ENCODE measurements around the gene CACNA2D3.

Gene CACNA2D3

GRCh38 chr3:55009372-55009771, 887.0 kb downstream of the CACNA2D3 start:
- Histone ChIP-seq H3K79me2 (ENCODE audit: low read length) (no peaks in the 10 kb centered on the region), H3K27me3 (replicated peaks; ENCODE audit: insufficient read depth, low read length) (no peaks in the 10 kb centered on the region), H2AFZ (ENCODE audit: low read length) (no peak overlapping the region), H3K4me1 (ENCODE audit: low read length) (no peaks in the 10 kb centered on the region), H4K20me1 (ENCODE audit: insufficient read depth, low read length) (no peaks in the 10 kb centered on the region), H3K36me3 (replicated peaks; ENCODE audit: insufficient read depth, low read length) (no peaks in the 10 kb centered on the region), H3K9me2 (replicated peaks; ENCODE audit: insufficient read depth, low read length) (no peaks in the 10 kb centered on the region), H3K4me3 (ENCODE audit: low read length) (no peak overlapping the region), H3K9me3 (replicated peaks; ENCODE audit: insufficient read depth, low read length) (no peaks in the 10 kb centered on the region), H3F3A (ENCODE audit: insufficient read depth, low read length) (no peaks in the 10 kb centered on the region), H3K4me2 (ENCODE audit: low read depth, low read length) (no peak overlapping the region), H3K9ac (ENCODE audit: low read length) (no peak overlapping the region), H3K27ac (ENCODE audit: low read length) (no peak overlapping the region)
- no peak for DNase-seq
- TF ChIP-seq CTCF (IDR thresholded peaks at IDR 0.05; ENCODE audit: low read length) (no peak), EZH2 (optimal IDR thresholded peaks at IDR 0.05; ENCODE audit: low read depth, low read length) (no peak), EZH2phosphoT487 (IDR thresholded peaks at IDR 0.05; ENCODE audit: low read length) (no peak)

GRCh38 chr3:55012091-55012490, 889.7 kb downstream of the CACNA2D3 start:
- Histone ChIP-seq H3K9ac (ENCODE audit: low read length) (no peak overlapping the region), H3K4me2 (ENCODE audit: low read depth, low read length) (no peak overlapping the region), H3K79me2 (ENCODE audit: low read length) (no peaks in the 10 kb centered on the region), H3K36me3 (replicated peaks; ENCODE audit: insufficient read depth, low read length) (no peaks in the 10 kb centered on the region), H3K4me1 (ENCODE audit: low read length) (no peaks in the 10 kb centered on the region), H4K20me1 (ENCODE audit: insufficient read depth, low read length) (no peaks in the 10 kb centered on the region), H3K27me3 (replicated peaks; ENCODE audit: insufficient read depth, low read length) (no peaks in the 10 kb centered on the region), H3F3A (ENCODE audit: insufficient read depth, low read length) (no peaks in the 10 kb centered on the region), H3K27ac (ENCODE audit: low read length) (no peak overlapping the region), H3K9me3 (replicated peaks; ENCODE audit: insufficient read depth, low read length) (no peaks in the 10 kb centered on the region), H3K4me3 (ENCODE audit: low read length) (no peak overlapping the region), H3K9me2 (replicated peaks; ENCODE audit: insufficient read depth, low read length) (no peaks in the 10 kb centered on the region), H2AFZ (ENCODE audit: low read length) (no peak overlapping the region)
- TF ChIP-seq EZH2phosphoT487 (IDR thresholded peaks at IDR 0.05; ENCODE audit: low read length) (no peak), EZH2 (optimal IDR thresholded peaks at IDR 0.05; ENCODE audit: low read depth, low read length) (no peak), CTCF (IDR thresholded peaks at IDR 0.05; ENCODE audit: low read length) (no peak)
- no peak for DNase-seq

GRCh38 chr3:55013145-55013925, 891.0 kb downstream of the CACNA2D3 start:
- no peak overlapping the region for H3K4me2 ChIP-seq (ENCODE audit: low read depth, low read length)
- no peak overlapping the region for H3K4me3 ChIP-seq (ENCODE audit: low read length)
- no peak overlapping the region for H3K27ac ChIP-seq (ENCODE audit: low read length)
- no peaks in the 10 kb centered on the region for H3K9me2 ChIP-seq (replicated peaks; ENCODE audit: insufficient read depth, low read length)
- H3K36me3 ChIP-seq (replicated peaks; ENCODE audit: insufficient read depth, low read length): no peaks in the 10 kb centered on the region
- H3F3A ChIP-seq (ENCODE audit: insufficient read depth, low read length): no peaks in the 10 kb centered on the region
- H3K79me2 ChIP-seq (ENCODE audit: low read length): no peaks in the 10 kb centered on the region
- DNase-seq: no peak
- no peaks in the 10 kb centered on the region for H3K27me3 ChIP-seq (replicated peaks; ENCODE audit: insufficient read depth, low read length)
- TF ChIP-seq EZH2 (optimal IDR thresholded peaks at IDR 0.05; ENCODE audit: low read depth, low read length): no peak
- TF ChIP-seq EZH2phosphoT487 (IDR thresholded peaks at IDR 0.05; ENCODE audit: low read length): no peak
- TF ChIP-seq CTCF (IDR thresholded peaks at IDR 0.05; ENCODE audit: low read length): no peak
- H3K9me3 ChIP-seq (replicated peaks; ENCODE audit: insufficient read depth, low read length): no peaks in the 10 kb centered on the region
- no peaks in the 10 kb centered on the region for H3K4me1 ChIP-seq (ENCODE audit: low read length)
- no peak overlapping the region for H3K9ac ChIP-seq (ENCODE audit: low read length)
- H2AFZ ChIP-seq (ENCODE audit: low read length): no peak overlapping the region
- no peaks in the 10 kb centered on the region for H4K20me1 ChIP-seq (ENCODE audit: insufficient read depth, low read length)
